LNCaP clone FGC (cell line): Measurements from ENCODE around the gene PTPRCAP.
A peak's percentile ranks its signal among the peaks of the same experiment; 100 is the strongest.

Experiments used
- DNase-seq: peaks from one replicate; pipeline ENCODE4 v3.0.0-alpha.2; 2011; ENCODE audit warnings: low read depth
- H3K4me3 ChIP-seq: 2 replicates; pipeline ENCODE4 v1.5.1; 2011; ENCODE audit warnings: mild to moderate bottlenecking, low read depth, low read length, control low read depth
- TF ChIP-seq, protein P1 (sequence below): IDR thresholded peaks from 2 replicates; pipeline ENCODE4 v1.5.1; 2012; ENCODE audit warnings: mild to moderate bottlenecking; ENCODE audit not compliant: control insufficient read depth, insufficient read depth; ENCODE audit errors: extremely low read depth

The PTPRCAP gene

DNA sequence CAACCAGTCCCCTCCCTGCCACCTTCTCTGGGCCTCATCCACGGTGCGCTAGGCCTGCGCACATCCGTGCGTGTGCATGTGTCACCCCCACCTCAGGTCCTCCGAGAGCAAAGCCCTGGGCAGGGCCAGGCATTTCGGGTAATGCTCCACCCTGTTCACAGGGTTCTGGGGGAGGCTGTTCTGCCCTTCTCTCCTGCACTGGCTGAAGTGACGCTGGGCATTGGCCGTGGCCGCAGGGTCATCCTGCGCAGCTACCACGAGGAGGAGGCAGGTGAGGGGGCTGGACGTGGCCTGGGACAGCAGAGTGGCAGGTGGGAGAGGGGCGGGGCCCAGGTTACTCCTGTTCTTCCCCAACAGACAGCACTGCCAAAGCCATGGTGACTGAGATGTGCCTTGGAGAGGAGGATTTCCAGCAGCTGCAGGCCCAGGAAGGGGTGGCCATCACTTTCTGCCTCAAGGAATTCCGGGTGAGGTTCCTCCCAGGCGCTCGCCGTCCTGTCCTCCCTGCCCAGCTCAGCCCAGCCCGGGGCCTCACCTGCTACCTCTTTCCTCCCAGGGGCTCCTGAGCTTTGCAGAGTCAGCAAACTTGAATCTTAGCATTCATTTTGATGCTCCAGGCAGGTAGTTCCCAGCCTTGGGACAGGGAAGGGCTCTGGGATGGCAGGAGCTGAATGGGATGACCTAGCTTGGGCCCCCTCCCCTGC lies 41.8 kb downstream of the PTPRCAP start:
- no peak for DNase-seq
- no peak overlapping the region for H3K4me3 ChIP-seq
- TF ChIP-seq, protein P1, sequence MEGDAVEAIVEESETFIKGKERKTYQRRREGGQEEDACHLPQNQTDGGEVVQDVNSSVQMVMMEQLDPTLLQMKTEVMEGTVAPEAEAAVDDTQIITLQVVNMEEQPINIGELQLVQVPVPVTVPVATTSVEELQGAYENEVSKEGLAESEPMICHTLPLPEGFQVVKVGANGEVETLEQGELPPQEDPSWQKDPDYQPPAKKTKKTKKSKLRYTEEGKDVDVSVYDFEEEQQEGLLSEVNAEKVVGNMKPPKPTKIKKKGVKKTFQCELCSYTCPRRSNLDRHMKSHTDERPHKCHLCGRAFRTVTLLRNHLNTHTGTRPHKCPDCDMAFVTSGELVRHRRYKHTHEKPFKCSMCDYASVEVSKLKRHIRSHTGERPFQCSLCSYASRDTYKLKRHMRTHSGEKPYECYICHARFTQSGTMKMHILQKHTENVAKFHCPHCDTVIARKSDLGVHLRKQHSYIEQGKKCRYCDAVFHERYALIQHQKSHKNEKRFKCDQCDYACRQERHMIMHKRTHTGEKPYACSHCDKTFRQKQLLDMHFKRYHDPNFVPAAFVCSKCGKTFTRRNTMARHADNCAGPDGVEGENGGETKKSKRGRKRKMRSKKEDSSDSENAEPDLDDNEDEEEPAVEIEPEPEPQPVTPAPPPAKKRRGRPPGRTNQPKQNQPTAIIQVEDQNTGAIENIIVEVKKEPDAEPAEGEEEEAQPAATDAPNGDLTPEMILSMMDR, result no peak

DNA sequence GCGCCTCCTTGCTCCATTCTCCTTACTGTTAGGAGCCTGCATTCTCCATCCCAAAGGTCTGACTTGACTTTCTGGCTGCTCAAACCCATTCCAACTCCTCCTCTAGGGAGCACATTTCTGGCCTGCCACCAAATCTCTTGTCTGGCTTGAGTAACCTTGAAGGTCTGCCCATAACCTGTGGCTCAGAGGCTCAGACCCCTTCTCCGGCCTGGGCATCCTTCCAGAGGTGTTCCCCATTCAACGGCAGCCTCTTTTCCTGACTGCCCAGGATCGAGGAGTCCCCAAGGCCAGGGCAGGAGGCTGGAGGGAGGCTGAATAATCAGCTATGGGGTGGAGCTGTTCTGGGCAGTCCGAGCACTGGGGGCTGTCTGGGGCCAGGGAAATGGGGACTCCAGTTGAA lies 43.5 kb downstream of the PTPRCAP start:
- no peak for DNase-seq
- no peak overlapping the region for H3K4me3 ChIP-seq
- TF ChIP-seq, protein P1, result no peak

DNA sequence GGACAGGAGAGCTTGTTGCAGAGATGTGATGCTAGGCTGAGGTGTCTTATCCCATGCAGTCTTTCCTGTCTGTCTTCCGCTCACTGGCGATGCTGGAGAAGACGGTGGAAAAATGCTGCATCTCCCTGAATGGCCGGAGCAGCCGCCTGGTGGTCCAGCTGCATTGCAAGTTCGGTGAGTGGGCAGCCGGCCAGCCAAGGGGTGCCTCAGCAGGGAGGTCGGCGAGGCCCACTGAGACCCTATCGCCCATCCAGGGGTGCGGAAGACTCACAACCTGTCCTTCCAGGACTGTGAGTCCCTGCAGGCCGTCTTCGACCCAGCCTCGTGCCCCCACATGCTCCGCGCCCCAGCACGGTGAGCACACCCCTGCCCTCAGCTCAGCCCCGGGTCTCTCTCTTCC lies 44.0 kb downstream of the PTPRCAP start:
- no peak for DNase-seq
- TF ChIP-seq, protein P1, result no peak
- H3K4me3 ChIP-seq, result no peak overlapping the region

DNA sequence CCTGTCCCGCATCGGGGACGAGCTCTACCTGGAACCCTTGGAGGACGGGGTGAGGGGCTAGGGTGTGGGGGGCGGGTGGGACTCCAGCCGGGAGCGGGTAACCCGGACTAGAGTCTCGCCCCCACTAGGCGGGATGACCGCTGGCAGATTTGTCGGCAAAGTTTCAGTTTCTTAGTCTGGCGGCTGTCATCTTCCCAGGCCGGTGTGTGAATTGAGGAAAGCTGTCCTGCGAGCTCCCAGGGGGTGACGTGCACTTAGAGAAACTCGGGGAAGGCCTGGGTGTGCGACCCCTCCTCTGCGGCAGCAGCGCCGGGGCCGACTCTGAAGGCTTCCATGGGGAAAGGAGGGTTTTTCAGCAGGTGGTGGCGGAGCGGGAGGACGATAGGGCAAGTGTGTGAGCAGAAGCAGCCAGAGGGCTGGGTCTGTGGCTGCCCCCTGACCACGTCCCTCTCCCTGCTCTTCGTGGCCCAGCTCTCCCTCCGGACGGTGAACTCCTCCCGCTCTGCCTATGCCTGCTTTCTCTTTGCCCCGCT lies 45.2 kb downstream of the PTPRCAP start:
- peak overlapping the region; percentile 96 for H3K4me3 ChIP-seq
- TF ChIP-seq, protein P1, result no peak
- DNase-seq, result no peak

DNA sequence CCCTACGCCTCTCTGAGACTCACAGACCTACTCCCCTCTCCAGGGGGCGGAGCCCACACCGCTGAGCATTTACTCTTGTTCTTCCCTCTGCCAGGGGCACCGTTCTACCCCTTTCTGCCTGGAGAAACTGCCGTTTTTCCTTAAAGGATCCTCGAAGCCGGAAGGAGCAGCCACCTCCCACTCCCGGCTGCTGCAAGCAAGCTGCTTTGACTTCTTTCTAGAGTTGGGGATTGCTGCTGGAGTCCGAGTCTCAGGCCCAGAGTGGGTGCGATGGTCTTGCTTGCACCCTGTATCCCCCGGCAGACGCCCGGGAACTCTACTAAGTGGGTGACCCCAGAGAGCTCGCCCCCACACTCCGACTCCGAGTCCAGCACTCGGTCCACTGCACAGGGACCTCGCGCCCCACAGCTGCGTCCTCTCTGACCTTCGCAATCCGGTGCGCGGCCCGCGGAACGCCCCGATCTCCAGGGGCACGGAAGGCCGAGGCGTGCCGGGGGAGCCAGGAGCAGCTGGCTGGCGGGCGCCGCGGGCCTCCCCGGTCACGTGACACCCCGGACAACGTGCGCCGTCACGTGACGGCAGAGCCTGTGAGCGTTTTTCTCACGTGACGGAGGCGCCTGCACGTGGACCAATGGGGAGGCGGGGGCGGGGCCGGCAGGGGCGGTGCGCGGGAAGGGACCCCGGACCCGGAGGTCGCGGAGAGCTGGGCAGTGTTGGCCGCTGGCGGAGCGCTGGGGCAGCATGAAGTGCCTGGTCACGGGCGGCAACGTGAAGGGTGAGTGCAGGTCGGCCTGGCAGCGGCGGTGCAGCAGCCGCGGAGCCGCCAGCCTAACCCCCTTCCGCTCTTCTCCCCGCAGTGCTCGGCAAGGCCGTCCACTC lies 45.9 kb downstream of the PTPRCAP start, which contains the start of gene RAD9A:
TSS of gene RAD9A (plus strand) at position 683 of the 879 bp plus-strand sequence. CDS start at position 742, 59 bp downstream.
- TF ChIP-seq, protein P1, result no peak
- DNase-seq, result peak; percentile 76
- H3K4me3 ChIP-seq, result peak within 1 kb of the TSS; percentile 96

DNA sequence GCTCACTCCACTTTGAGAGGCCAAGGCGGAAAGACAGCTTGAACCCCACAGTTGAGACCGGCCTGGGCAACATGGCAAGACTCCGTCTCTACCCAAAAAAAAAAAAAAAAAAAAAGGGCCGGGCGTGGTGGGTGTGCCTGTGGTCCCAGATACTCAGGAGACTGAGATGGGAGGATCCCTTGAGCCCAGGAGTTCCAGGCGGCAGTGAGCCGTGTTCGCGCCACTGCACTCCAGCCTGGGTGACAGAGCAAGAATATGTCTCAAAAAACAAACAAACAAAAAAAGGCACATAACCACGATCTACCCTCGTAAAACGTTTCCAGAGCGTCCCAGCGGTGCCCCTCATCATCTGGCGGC lies 46.6 kb downstream of the PTPRCAP start:
- TF ChIP-seq, protein P1, result no peak
- peak overlapping the region; percentile 96 for H3K4me3 ChIP-seq
- no peak for DNase-seq
